Heart left ventricle (tissue), 16 donors: ENCODE results near the gene MRPL12. TPM values are rescaled to one million over a fixed set of nuclear protein-coding genes. Genes with fewer than 3 reads are reported as not detected.

ENCODE experiments used
- ATAC-seq, 4 donors: fragments of 200-7000 bp; cut with Tn5 transposase; one replicate each; pipeline ENCODE4 v1.9.1; 2020 to 2022; ENCODE audit warnings: moderate library complexity in 4 of 4, mild to moderate bottlenecking in 3 of 4, moderate number of reproducible peaks in 1 of 4
- DNase-seq, 5 donors: peaks; one replicate each; pipeline ENCODE4 v3.0.0-alpha.2; 2020
- H3K27ac ChIP-seq, 12 donors: fragments of 200-600 bp; sonication (generic) in 4 of 12; one replicate each; pipeline versions ENCODE4 v1.5.0 to v1.8.0; 2016 to 2022; ENCODE audit warnings: mild to moderate bottlenecking in 2 of 12
- H3K27me3 ChIP-seq, 9 donors: fragments of 200-600 bp; sonication (generic) in 2 of 9; one replicate each; pipeline versions ENCODE4 v1.5.1 to v1.8.0; 2016 to 2022; ENCODE audit warnings: mild to moderate bottlenecking in 3 of 9
- H3K36me3 ChIP-seq, 9 donors: fragments of 200-600 bp; sonication (generic) in 2 of 9; one replicate each; pipeline versions ENCODE4 v1.5.0 to v1.8.0; 2018 to 2022; ENCODE audit warnings: mild to moderate bottlenecking in 2 of 9
- H3K4me1 ChIP-seq, 12 donors: fragments of 200-600 bp; sonication (generic) in 4 of 12; one replicate each; pipeline versions ENCODE4 v1.5.0 to v1.8.0; 2016 to 2022; ENCODE audit warnings: mild to moderate bottlenecking in 3 of 12
- H3K4me3 ChIP-seq, 12 donors: fragments of 200-600 bp; sonication (generic) in 4 of 12; one replicate each; pipeline versions ENCODE4 v1.5.0 to v1.8.0; 2017 to 2022; ENCODE audit warnings: mild to moderate bottlenecking in 9 of 12, moderate library complexity in 4 of 12
- H3K9me3 ChIP-seq, 12 donors: fragments of 200-600 bp; sonication (generic) in 4 of 12; one replicate each; pipeline versions ENCODE4 v1.5.0 to v1.8.0; 2016 to 2022; ENCODE audit warnings: mild to moderate bottlenecking in 1 of 12
- POLR2A ChIP-seq, 2 donors: fragments of 450-650 bp; IDR thresholded peaks; one replicate each; pipeline ENCODE4 v1.6.1; 2017; ENCODE audit warnings: antibody characterized with exemption in 2 of 2, mild to moderate bottlenecking in 2 of 2, moderate library complexity in 2 of 2
- WGBS, 4 donors: extraction: QIAGEN DNeasy Blood & Tissue Kit in 2 of 4; methylation state at CpG; one replicate each; pipeline versions ENCODE4 v1.1.5 to v1.1.7; 2013 to 2018; 5-methylcytosine and 5-hydroxymethylcytosine counted together
- intact Hi-C, 10 donors: fragments of 100-400 bp; cut with DNase I; formaldehyde crosslinking; loops; one replicate each; pipeline versions ENCODE4 v1.11.1 to v1.14.2; 2022
- microRNA-seq, 4 donors: library from miRNA; unstranded; fragments of <30 nt; microRNA quantifications; one replicate each; pipeline versions ENCODE4 to v1.2.0, GENCODE V29; 2017 to 2020
- polyA plus RNA-seq, 2 donors: library from polyadenylated mRNA; stranded (reverse); fragments of 200-250 nt; gene quantifications; one replicate each; pipeline ENCODE4 v1.2.3, GENCODE V29; 2013
- total RNA-seq, 9 donors: library from RNA; depleted of rRNA in 2 of 9; stranded (reverse); fragments of >200 nt in 2 of 9; fragmentation: NEBNext Ultra II Directional in 3 of 9; extraction: Animal tissue kit (Norgen Biotek cat#: 25700) in 3 of 9; gene quantifications; one replicate each; pipeline versions ENCODE4 v1.1.0 to v1.2.4, GENCODE V29; 2016 to 2023
- TF ChIP-seq, protein P1 (sequence below), 12 donors: fragments of 200-600 bp; sonication (generic) in 4 of 12; IDR thresholded peaks; one replicate each; pipeline versions ENCODE4 v1.5.0 to v1.8.0; 2018 to 2022; ENCODE audit warnings: antibody characterized with exemption in 12 of 12, mild to moderate bottlenecking in 5 of 12
- donor health status: ischemic (EF 13 %, LVEDD 7.1; RV severe dilation, severe dysfunction).
- donor health status: healthy with polysubstance abuse.
- donor health status: DM: no; HTN: yes; CAD: no.
- donor health status: DM: no; HTN: no; CAD: no.
- donor health status: ischemic (EF 25% LVEDD 6.9; RV normal size, moderate dysfunction).
- donor health status: ischemic (EF 25% LVEDD 5.7; RV mildly dilated, moderate dysfunction).
- donor health status: healthy.
- donor health status: DM: yes; HTN: yes; CAD: no.
- donor health status: ischemic (EF 35%, LVEDD 5.7; RV mildly dilated, moderate dysfunction).
- donor health status: nonischemic (EF 11% LVEDD 7.7; RV severe dilation, severe dysfunction).
- donor health status: DM: yes; HTN: yes; CAD: no.
- donor health status: PGD.
- donor health status: ischemic (EF 29% LVEDD 5.4; RV normal size, mild dysfunction).
- donor health status: nonischemic (EF 23%, LVEDD 6.1; RV moderate dilation, normal function).

Gene MRPL12
- total and polyA plus RNA-seq, 11 donors: 98.8 to 525 (median 133) TPM

DNA sequence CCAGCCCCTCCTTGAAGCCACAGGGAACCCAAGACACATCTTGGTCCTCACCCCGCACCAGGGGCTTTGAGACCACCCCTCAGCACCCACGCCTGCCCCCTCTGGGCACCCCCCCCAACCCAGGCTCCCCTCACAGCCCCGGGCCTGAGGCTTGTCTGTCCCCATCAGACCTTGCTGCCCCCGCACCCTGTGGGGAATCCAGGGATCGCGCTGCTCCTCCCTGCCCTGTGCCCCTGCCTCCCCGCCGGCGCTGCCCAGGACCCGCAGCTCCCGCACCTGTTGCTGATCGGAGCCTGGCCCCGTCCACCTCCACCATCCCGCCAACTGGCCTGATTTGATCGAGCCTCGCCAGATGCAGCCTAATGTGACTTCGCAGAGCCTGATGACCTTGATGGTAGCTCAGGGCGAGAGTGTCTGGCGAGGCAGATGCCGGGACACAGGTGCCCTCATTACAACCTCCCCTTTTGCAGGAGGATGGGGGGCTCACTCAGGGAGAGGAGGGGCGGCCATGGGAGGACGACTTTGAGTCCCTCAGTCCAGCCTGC is 38.0 kb downstream of the MRPL12 start:
- no peak for TF ChIP-seq POLR2A (IDR thresholded peaks at IDR 0.05)
- TF ChIP-seq, protein P1, sequence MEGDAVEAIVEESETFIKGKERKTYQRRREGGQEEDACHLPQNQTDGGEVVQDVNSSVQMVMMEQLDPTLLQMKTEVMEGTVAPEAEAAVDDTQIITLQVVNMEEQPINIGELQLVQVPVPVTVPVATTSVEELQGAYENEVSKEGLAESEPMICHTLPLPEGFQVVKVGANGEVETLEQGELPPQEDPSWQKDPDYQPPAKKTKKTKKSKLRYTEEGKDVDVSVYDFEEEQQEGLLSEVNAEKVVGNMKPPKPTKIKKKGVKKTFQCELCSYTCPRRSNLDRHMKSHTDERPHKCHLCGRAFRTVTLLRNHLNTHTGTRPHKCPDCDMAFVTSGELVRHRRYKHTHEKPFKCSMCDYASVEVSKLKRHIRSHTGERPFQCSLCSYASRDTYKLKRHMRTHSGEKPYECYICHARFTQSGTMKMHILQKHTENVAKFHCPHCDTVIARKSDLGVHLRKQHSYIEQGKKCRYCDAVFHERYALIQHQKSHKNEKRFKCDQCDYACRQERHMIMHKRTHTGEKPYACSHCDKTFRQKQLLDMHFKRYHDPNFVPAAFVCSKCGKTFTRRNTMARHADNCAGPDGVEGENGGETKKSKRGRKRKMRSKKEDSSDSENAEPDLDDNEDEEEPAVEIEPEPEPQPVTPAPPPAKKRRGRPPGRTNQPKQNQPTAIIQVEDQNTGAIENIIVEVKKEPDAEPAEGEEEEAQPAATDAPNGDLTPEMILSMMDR (IDR thresholded peaks at IDR 0.05): no peak
- no peak overlapping the region for H3K27ac ChIP-seq
- DNase-seq: no peak
- no peaks in the 10 kb centered on the region for H3K36me3 ChIP-seq
- intact Hi-C loops: no loop called here
- peaks cover 0 to 2% (median 0%) of the 10 kb centered on the region in 12 donors for H3K4me1 ChIP-seq
- H3K27me3 ChIP-seq: peaks cover 0 to 12% (median 0%) of the 10 kb centered on the region in 9 donors
- H3K9me3 ChIP-seq: no peaks in the 10 kb centered on the region
- peak in 1 of 4 donors; percentile 29 for ATAC-seq
- WGBS, 4 donors: 48 to 55% (median 53%) methylated on average over 12 to 22 of the region's 22 CpGs
- H3K4me3 ChIP-seq: no peak overlapping the region

DNA sequence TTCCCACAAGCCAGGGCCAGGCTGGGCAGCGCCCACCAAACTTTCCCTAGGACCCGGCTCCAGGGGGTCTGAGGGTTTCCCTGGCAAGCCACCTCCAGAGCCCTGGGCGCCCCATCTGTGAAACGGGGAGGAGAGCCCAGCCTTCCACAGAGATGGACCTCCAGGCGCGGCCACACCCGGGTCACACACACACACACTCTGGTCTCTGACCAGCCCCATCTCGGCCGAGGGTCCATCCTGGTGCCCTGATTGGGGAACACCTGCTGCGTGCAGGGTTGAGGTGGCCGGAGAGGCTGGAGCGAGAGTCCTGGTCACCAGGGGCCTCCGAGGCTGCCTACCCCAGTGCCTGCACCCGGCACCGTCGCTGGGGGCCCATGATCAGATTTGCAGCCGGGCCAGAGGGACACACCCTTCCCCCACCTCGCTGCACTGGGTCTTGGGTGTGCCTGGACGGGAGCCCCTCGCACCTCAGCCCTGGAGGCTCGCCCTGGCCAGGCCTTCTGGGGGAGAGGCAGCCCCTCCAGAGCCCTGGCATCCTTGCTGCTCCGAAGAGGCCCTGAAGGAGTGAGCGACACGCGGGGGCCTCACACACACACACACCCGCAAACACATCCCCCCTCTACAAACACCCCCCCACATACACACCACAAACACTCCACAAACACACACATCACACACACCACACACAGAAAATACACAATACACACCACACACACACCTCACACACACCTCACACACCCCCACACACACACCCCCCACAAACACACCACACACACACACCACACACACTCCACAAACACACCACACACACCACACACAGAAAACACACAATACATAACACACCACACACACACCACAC is 38.7 kb downstream of the MRPL12 start:
- Histone ChIP-seq H3K9me3 (no peaks in the 10 kb centered on the region), H3K4me3 (no peak overlapping the region), H3K4me1 (no peaks in the 10 kb centered on the region), H3K27ac (no peak overlapping the region), H3K27me3 (peaks cover 0 to 12% (median 0%) of the 10 kb centered on the region in 9 donors), H3K36me3 (no peaks in the 10 kb centered on the region)
- TF ChIP-seq, protein P1 (IDR thresholded peaks at IDR 0.05): no peak
- no peak for TF ChIP-seq POLR2A (IDR thresholded peaks at IDR 0.05)
- WGBS, 4 donors: 54 to 61% (median 59%) methylated on average over 16 to 26 of the region's 26 CpGs
- ATAC-seq: peak in 1 of 4 donors; percentile 33
- DNase-seq: no peak
- intact Hi-C loops: no loop called here

Small RNA genes within 50 kb of the gene (microRNA-seq; reads per million reads assigned to microRNA genes)
- gene MIR6786: 0 to 1.0 (median 0.19) reads per million in 4 donors

Other genes starting within 250 kb of the MRPL12 start
- gene ACTG1, start 190.6 kb upstream of the MRPL12 start, total RNA-seq: 1,000 to 10,000 TPM in 2 of 9 donors, 100 to 1,000 TPM in 7; 335 to 1,653 (median 423) TPM
- 1,000 to 10,000 TPM in 1 of 2 donors, 100 to 1,000 TPM in 1; 149 to 1,468 TPM for gene ACTG1, start 190.6 kb upstream of the MRPL12 start, polyA plus RNA-seq
- under 1 TPM in 6 of 9 donors, not detected in 3; 0.22 to 0.72 (median 0.45) TPM for gene FSCN2, start 175.0 kb upstream of the MRPL12 start, total RNA-seq
- gene FSCN2, start 175.0 kb upstream of the MRPL12 start, polyA plus RNA-seq: under 1 TPM; 0.28 to 0.42 TPM
- 10 to 100 TPM; 10.1 to 21.6 (median 13.5) TPM for gene FAAP100, start 151.0 kb upstream of the MRPL12 start, total RNA-seq
- gene FAAP100, start 151.0 kb upstream of the MRPL12 start, polyA plus RNA-seq: 10 to 100 TPM; 17.0 to 18.7 TPM
- 100 to 1,000 TPM in 3 of 9 donors, 10 to 100 TPM in 6; 92.1 to 133 (median 99.3) TPM for gene NPLOC4, start 66.3 kb upstream of the MRPL12 start, total RNA-seq
- 10 to 100 TPM; 28.2 to 84.3 TPM for gene NPLOC4, start 66.3 kb upstream of the MRPL12 start, polyA plus RNA-seq
- gene TSPAN10, start 66.2 kb upstream of the MRPL12 start, total RNA-seq: under 1 TPM in 4 of 9 donors, not detected in 5; 0.21 to 0.41 (median 0.38) TPM
- under 1 TPM; 0.07 to 0.46 TPM for gene TSPAN10, start 66.2 kb upstream of the MRPL12 start, polyA plus RNA-seq
- gene PDE6G, start 46.8 kb upstream of the MRPL12 start, total RNA-seq: 1 to 10 TPM in 2 of 9 donors, under 1 TPM in 1, not detected in 6; 0.73 to 2.3 (median 1.5) TPM
- under 1 TPM in 1 of 2 donors, not detected in 1; 0.67 TPM for gene PDE6G, start 46.8 kb upstream of the MRPL12 start, polyA plus RNA-seq
- 10 to 100 TPM; 16.9 to 28.8 (median 21.7) TPM for gene OXLD1, start 36.8 kb upstream of the MRPL12 start, total RNA-seq
- gene OXLD1, start 36.8 kb upstream of the MRPL12 start, polyA plus RNA-seq: 10 to 100 TPM; 27.0 to 42.9 TPM
- 10 to 100 TPM in 1 of 9 donors, 1 to 10 TPM in 8; 3.5 to 10.1 (median 6.3) TPM for gene CCDC137, start 36.6 kb upstream of the MRPL12 start, total RNA-seq
- 10 to 100 TPM in 1 of 2 donors, 1 to 10 TPM in 1; 8.2 to 20.0 TPM for gene CCDC137, start 36.6 kb upstream of the MRPL12 start, polyA plus RNA-seq
- 10 to 100 TPM; 10.2 to 22.3 (median 13.3) TPM for gene ARL16, start 19.6 kb upstream of the MRPL12 start, total RNA-seq
- 10 to 100 TPM; 22.4 to 23.6 TPM for gene ARL16, start 19.6 kb upstream of the MRPL12 start, polyA plus RNA-seq
- 10 to 100 TPM; 37.4 to 90.8 (median 40.3) TPM for gene HGS, start 19.4 kb upstream of the MRPL12 start, total RNA-seq
- 10 to 100 TPM; 53.8 to 81.4 TPM for gene HGS, start 19.4 kb upstream of the MRPL12 start, polyA plus RNA-seq
- 10 to 100 TPM in 2 of 9 donors, 1 to 10 TPM in 7; 7.0 to 13.6 (median 8.2) TPM for gene SLC25A10, start 8.9 kb downstream of the MRPL12 start, total RNA-seq
- gene SLC25A10, start 8.9 kb downstream of the MRPL12 start, polyA plus RNA-seq: 10 to 100 TPM; 10.8 to 17.9 TPM
- not detected for gene GCGR, start 100.8 kb downstream of the MRPL12 start, total RNA-seq
- gene GCGR, start 100.8 kb downstream of the MRPL12 start, polyA plus RNA-seq: not detected
- 100 to 1,000 TPM in 5 of 9 donors, 10 to 100 TPM in 4; 74.8 to 134 (median 102) TPM for gene MCRIP1, start 129.9 kb downstream of the MRPL12 start, total RNA-seq
- gene MCRIP1, start 129.9 kb downstream of the MRPL12 start, polyA plus RNA-seq: 100 to 1,000 TPM; 159 to 266 TPM
- gene PPP1R27, start 131.7 kb downstream of the MRPL12 start, total RNA-seq: not detected
- not detected for gene PPP1R27, start 131.7 kb downstream of the MRPL12 start, polyA plus RNA-seq
- 100 to 1,000 TPM; 280 to 763 (median 374) TPM for gene P4HB, start 157.2 kb downstream of the MRPL12 start, total RNA-seq
- 100 to 1,000 TPM; 246 to 584 TPM for gene P4HB, start 157.2 kb downstream of the MRPL12 start, polyA plus RNA-seq
- 100 to 1,000 TPM in 6 of 9 donors, 10 to 100 TPM in 3; 81.4 to 268 (median 152) TPM for gene ARHGDIA, start 168.0 kb downstream of the MRPL12 start, total RNA-seq
- 100 to 1,000 TPM in 1 of 2 donors, 10 to 100 TPM in 1; 81.7 to 296 TPM for gene ARHGDIA, start 168.0 kb downstream of the MRPL12 start, polyA plus RNA-seq
- 10 to 100 TPM; 25.1 to 39.9 (median 32.4) TPM for gene ALYREF, start 188.2 kb downstream of the MRPL12 start, total RNA-seq
- 10 to 100 TPM in 1 of 2 donors, 1 to 10 TPM in 1; 9.8 to 50.5 TPM for gene ALYREF, start 188.2 kb downstream of the MRPL12 start, polyA plus RNA-seq
- gene ANAPC11, start 188.4 kb downstream of the MRPL12 start, total RNA-seq: 100 to 1,000 TPM; 118 to 255 (median 143) TPM
- gene ANAPC11, start 188.4 kb downstream of the MRPL12 start, polyA plus RNA-seq: 100 to 1,000 TPM; 283 to 329 TPM
- gene NPB, start 198.9 kb downstream of the MRPL12 start, total RNA-seq: 1 to 10 TPM in 1 of 9 donors, under 1 TPM in 7, not detected in 1; 0.13 to 1.2 (median 0.50) TPM
- under 1 TPM; 0.29 to 0.61 TPM for gene NPB, start 198.9 kb downstream of the MRPL12 start, polyA plus RNA-seq
- gene PCYT2, start 208.0 kb downstream of the MRPL12 start, total RNA-seq: 10 to 100 TPM; 28.8 to 85.5 (median 46.2) TPM
- gene PCYT2, start 208.0 kb downstream of the MRPL12 start, polyA plus RNA-seq: 10 to 100 TPM; 60.4 to 64.0 TPM
- 10 to 100 TPM in 2 of 9 donors, 1 to 10 TPM in 7; 3.6 to 13.2 (median 6.6) TPM for gene SIRT7, start 214.8 kb downstream of the MRPL12 start, total RNA-seq
- gene SIRT7, start 214.8 kb downstream of the MRPL12 start, polyA plus RNA-seq: 10 to 100 TPM in 1 of 2 donors, 1 to 10 TPM in 1; 7.1 to 12.0 TPM
- 10 to 100 TPM; 14.3 to 30.5 (median 18.0) TPM for gene MAFG, start 224.4 kb downstream of the MRPL12 start, total RNA-seq
- 10 to 100 TPM; 10.2 to 23.6 TPM for gene MAFG, start 224.4 kb downstream of the MRPL12 start, polyA plus RNA-seq
- 10 to 100 TPM in 2 of 9 donors, 1 to 10 TPM in 7; 1.8 to 12.2 (median 5.4) TPM for gene PYCR1, start 233.9 kb downstream of the MRPL12 start, total RNA-seq
- gene PYCR1, start 233.9 kb downstream of the MRPL12 start, polyA plus RNA-seq: 10 to 100 TPM in 1 of 2 donors, 1 to 10 TPM in 1; 3.4 to 30.7 TPM
- 10 to 100 TPM in 1 of 9 donors, 1 to 10 TPM in 7, under 1 TPM in 1; 0.31 to 11.2 (median 3.9) TPM for gene MYADML2, start 243.9 kb downstream of the MRPL12 start, total RNA-seq
- gene MYADML2, start 243.9 kb downstream of the MRPL12 start, polyA plus RNA-seq: 1 to 10 TPM in 1 of 2 donors, under 1 TPM in 1; 0.19 to 7.4 TPM